Cardiac septum (tissue), 1 donor: ENCODE data around the gene RAI14. TPM values are rescaled to one million over a fixed set of nuclear protein-coding genes. Genes with fewer than 3 reads are reported as not detected.
"Not testable (repeated sequence)": the region's sequence is repeated elsewhere in the genome, so short reads cannot be mapped to it uniquely, and the experiment has no call there.

Experiments used
- DNase-seq: peaks from one replicate; pipeline ENCODE4 v3.0.0-alpha.2; 2020; ENCODE audit warnings: low spot score
- intact Hi-C: fragments of 100-400 bp; cut with DNase I; formaldehyde crosslinking; loops from one replicate; pipeline ENCODE4 v1.14.0; 2022
- total RNA-seq: library from RNA; stranded (reverse); fragmentation: NEBNext Ultra II Directional; extraction: Animal tissue kit (Norgen Biotek cat#: 25700); gene quantifications from one replicate; pipeline ENCODE4 v1.2.1, GENCODE V29; 2021
- donor health status: DM: no; HTN: no; CAD: no.

RAI14 gene
- total RNA-seq, 1 donor from 2014 or later, result 17.5 TPM

DNA sequence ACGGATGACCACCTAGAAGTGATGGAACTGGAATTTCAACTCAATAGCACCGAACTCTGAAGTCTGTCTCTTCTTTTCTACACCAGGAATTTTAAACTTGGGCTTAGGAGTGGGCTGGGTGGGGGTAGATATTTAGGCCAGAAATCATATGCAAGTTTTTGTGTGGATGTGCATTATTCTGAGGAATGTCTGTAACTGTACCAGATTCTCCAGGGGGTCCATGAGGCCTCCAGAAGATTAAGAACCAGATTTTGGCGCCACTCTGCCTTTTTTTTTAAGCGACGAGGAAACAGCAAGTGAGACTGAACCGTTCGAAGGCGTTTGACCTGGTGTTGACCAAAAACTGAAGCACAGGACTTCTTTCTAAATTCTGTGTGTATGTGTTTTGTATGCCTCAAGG lies 94.1 kb downstream of the RAI14 start:
- no peak for DNase-seq
- intact Hi-C loops, result no loop called here

DNA sequence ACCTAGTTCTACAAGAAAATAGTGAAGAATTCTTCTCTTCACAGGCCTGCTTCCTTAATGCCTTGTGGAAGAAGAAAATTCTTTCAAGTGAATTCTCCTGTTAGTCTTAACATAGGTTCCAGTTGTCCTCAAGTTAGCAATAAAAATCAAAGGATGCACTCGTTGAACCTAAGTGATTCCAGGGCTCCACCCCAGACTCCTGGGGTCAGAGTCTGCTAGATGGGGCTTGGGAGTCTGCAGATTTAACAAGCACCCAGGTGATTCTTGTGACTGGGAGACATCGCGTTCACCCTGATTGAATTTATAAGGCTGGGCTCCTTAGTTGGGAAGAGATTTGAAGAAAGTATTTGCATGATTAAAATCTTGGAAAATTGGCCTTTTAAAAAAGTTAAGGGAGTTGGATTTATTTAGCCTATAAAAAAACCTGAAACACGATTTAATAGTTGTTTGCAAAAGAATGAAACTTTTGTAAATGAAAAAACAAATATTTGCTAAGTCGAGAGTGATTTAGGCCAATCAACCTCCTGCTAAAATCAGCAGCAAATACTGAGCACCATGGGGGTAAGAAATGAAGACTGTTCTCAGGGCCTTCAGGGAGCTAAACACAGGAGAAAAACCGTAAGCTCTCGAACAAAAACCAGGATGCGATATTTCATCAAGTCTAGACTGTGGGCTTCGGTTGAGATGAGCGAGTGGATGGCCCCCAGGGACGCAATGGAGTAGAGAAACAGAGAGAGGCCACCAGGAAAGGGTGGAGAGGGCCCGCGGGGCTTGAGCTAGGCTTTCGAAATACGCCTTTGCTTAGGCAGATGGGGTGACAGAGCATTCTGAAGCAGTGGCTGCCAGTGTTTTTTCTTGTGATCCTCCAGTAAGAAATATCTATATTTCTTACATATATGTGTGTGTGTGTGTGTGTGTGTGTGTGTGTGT lies 95.9 kb downstream of the RAI14 start:
- no peak for DNase-seq
- intact Hi-C loops, result no loop called here

DNA sequence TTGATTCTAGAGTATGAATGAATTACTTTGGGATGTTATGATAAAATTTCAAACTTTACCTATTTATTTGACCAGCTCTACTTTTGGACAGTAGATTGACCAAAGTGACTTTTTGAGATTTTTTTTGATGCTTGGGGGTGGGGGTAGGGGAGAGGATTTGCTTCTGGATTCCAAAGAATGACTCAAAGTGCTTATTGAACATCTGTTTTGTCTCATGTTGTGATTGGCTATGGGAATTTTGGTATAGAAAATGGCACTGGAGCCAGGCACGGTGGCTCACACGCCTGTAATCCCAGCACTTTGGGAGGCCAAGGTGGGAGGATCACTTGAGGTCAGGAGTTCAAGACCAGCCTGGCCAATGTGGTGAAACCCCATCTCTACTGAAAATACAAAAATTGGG lies 97.1 kb downstream of the RAI14 start:
- DNase-seq, intact Hi-C loops: not testable (repeated sequence)

DNA sequence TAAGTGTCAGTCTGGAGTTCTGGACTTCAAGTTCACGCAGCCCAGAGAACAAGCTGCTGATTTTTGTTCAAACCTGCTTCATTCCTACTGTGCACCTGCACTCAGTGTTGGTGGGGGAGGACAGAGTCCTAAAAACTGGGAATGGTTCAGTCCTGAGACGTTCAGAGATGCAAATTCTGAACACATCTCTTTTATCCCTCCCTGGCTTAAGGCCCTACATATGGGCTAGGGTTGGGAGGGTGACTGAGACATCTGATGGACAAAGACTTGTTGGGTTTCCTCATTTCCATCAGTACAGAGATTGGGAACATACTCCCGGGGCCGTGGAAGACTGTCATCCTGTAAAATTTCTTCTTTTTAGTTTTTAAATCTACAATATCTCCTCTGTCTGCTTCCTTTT lies 99.8 kb downstream of the RAI14 start:
- intact Hi-C loops, result no loop called here
- no peak for DNase-seq

DNA sequence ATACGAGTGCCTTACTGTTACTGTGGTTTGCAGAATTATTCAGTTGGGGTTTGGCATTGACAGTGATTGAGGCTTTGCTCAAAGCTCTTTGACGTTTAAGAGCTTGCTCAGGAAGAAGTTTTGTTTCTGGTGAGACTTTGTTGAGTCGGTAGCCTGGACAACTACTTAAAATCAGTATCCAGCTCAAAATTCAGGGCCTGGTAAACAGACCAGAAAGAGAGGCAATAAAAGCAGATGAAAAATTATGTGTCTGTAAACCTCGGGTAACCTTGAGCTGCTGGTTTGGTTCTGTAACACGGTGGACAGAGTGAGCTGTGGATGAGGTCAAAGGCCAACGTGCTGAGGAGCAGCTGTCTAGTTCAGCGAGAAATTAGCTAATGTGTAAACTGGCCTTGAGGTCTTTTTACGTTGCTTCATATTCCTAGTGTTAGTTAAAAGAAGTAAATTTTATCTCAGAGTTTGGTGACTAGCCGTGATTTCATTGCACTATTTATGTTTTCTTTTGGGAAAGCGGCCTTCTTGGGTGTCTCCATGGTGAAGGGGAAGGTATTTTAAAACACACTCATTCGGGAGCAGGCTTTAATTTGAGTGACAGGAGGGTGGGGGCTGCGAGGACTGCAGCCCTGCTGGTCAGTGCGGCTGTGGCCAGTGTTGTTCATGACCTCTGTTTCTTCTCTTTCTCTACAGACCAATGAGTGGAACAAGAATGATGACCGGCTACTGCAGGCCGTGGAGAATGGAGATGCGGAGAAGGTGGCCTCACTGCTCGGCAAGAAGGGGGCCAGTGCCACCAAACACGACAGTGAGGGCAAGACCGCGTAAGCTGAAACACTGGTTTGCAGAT lies 100.9 kb downstream of the RAI14 start:
- no peak for DNase-seq
- intact Hi-C loops, result no loop called here

DNA sequence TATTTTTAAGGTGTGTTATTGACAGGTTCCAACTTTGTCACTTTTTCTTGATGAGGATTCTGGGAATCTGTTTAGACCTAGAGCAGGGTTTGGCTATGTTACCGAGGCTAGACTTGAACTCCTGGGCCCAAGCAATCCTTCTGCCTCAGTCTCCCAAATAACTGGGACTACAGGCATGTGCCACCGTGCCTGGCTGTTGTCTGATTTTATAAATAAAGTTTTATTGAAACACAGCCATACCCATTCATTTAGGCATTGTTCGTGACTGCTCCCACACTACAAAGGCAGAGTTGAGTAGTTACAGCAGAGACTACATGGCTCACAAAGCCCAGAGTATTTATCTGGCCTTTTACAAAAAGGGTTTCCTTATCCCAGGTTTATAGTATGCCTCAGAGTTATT lies 102.4 kb downstream of the RAI14 start:
- intact Hi-C loops, result no loop called here
- DNase-seq, result no peak

DNA sequence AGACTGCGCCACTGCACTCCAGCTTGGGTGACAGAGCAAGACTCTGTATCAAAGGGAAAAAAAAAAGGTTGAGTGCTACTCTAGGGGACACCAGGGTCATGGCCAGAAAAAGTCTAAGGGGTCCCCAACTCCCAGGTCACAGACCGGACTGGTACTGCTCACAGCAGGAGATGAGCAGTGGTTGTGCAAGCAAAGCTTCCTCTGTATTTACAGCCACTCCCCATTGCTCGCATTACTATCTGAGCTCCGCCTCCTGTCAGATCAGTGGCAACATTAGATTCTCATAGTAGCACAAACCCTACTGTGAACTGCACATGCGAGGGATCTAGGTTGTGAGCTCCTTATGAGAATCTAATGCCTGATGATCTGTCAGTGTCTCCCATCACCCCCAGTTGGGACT lies 103.1 kb downstream of the RAI14 start:
- DNase-seq, intact Hi-C loops: not testable (repeated sequence)

DNA sequence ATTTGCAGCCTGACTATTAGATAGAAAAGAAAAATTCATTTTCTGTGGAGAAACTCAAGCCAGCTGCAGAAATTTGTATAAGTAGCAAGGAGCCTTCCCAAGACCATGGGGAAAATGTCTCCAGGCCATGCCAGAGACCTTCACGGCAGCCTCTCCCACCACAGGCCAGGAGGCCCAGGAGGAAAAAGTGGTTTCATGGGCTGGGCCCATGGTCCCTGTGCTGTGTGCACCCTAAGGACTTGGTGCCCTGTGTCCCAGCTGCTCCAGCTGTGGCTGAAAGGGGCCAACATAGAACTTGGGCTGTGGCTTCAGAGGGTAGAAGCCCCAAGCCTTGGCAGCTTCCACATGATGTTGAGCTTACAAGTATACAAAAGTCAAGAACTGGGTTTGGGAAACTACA lies 109.5 kb downstream of the RAI14 start:
- DNase-seq, result no peak
- intact Hi-C loops, result no loop called here

DNA sequence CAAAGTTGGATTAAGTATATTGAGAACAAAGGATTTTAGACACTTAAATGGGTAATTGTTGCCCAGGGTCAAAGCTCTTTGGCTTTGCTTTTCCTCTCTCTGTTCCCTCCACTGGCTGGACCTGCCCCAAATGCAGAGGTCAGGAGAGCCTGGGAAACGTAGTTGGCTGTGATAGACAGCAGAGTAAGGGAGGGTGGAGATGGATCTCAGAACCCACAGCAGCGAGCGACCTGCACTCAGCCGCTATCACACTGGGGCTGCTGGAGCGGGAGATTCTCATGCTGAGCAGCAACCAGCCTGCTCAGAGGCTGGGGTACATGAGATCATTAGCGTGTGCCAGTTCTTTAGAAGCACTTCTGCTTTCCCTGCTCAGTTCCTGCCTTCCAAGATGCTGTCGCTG lies 111.1 kb downstream of the RAI14 start:
- intact Hi-C loops, result no loop called here
- no peak for DNase-seq

DNA sequence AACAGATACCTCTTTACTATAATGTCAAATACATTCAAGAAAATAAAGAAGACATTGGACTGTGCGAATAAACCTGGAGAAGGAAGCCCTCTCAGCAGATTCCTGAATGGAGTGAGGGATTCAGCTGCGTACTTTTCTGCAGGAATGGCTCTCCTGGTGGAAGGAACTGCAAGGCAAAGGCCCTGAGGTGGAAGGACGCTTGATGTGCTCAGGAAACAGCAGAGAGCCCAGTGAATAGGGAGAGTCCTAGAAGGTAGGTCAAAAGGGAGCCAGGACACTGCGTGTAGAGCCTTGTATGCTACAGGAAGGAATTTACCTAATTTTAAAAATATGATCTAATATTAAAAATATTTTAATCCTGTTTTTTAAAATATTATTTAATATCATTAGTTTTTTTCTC lies 114.4 kb downstream of the RAI14 start:
- no peak for DNase-seq
- intact Hi-C loops, result no loop called here

DNA sequence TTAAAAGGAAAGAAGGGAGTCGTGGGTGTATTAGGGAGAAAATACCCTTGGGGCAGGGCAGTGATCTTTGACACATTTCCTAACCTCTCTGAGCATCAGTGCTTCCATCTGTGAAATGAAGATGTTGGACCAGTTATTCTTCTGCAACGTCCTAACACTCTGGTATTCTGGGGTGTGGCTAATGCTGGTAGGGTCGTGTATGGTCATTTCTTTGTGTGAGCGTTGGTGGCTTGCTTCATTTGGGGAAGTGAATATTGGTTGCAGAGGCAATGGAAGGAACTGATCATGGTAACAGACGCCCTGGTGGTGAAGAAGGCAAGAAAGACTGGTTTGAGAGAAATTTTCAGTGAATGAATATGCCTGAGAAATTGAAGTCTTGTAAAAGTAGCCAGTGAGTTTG lies 114.9 kb downstream of the RAI14 start:
- no peak for DNase-seq
- intact Hi-C loops, result no loop called here

DNA sequence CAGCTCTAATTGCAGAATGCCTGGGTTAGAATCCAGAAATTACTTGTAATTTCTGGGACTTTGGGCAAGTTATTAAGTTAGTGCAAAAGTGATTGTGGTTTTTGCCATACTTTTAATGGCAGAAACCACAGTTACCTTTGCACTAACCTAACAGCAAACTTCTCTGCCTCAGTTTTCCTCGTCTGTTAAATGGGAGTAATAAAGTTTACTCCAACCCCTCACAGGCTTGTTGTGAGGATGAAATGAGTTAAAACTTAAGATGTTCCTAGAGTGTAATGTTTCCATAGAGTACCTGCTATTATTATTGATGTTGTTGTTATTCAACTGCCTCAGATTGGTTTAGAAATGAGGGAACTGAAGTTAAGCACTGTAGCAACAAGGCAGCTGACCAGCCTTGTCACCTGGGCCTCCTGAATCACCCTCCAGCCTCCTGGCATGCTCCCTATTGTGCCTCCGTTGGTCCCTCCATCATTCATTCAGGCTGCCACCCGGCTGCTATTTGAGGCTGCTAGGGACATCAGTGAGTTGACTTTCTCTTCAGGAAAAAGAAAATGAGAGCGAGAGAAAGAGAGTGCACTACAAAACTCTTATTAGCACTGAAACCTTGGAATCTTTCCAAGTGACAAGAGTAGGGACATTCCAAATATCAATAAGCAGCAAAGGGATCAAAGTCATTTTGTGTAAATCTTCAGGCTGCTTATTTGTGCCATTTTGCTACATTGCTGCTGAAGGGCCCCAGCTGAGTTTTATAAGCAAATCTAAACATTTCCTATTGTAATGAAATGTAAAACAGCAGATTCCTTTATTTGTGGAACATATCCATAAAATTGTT lies 116.4 kb downstream of the RAI14 start:
- no peak for DNase-seq
- intact Hi-C loops, result no loop called here

DNA sequence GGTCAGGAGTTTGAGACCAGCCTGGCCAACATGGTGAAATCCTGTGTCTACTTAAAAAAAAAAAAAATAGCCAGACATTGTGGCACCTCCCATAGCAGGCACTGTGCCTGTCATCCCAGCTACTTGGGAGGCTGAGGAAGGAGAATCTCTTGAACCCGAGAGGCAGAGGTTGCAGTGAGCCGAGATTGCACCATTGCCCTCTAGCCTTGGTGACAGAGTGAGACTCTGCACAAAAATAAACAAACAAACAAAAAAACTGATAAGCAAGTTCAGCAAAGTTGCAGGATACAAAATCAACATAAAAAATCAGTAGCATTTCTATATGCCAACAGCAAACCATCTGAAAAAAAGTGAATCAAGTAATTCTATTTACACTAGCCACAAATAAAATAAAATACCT lies 118.0 kb downstream of the RAI14 start:
- intact Hi-C loops, result no loop called here
- DNase-seq, result no peak

DNA sequence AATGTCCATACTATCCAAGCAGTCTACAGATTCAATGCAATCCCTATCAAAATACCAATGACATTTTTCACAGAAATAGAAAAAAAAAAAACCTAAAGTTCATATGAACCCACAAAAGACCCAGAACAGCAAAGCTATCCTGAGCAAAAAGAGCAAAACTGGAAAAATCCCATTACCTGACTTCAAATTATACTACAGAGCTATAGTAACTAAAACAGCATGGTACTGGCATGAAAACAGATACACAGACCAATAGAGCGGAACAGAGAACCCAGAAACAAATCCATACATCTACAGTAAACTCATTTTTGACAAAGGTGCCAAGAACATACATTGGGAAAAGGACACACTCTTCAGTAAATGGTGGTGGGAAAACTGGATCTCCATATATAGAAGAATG lies 118.5 kb downstream of the RAI14 start:
- intact Hi-C loops, DNase-seq: not testable (repeated sequence)

DNA sequence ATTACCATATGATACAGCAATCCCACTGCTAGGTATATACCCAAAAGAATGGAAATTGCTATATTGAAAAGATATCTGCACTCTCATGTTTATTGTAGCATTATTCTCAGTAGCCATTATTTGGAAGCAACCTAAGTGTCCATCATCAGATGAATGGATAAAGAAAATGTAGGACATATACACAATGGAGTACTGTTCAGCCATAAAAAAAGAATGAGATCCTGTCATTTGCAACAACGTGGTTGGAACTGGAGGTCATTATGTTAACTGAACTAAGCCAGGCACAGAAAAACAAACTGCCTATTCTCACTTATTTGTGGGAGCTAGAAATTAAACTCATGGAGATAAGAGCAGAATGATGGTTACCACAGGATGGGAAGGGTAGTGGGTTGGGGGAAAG lies 119.8 kb downstream of the RAI14 start:
- DNase-seq, result no peak
- intact Hi-C loops, result no loop called here

DNA sequence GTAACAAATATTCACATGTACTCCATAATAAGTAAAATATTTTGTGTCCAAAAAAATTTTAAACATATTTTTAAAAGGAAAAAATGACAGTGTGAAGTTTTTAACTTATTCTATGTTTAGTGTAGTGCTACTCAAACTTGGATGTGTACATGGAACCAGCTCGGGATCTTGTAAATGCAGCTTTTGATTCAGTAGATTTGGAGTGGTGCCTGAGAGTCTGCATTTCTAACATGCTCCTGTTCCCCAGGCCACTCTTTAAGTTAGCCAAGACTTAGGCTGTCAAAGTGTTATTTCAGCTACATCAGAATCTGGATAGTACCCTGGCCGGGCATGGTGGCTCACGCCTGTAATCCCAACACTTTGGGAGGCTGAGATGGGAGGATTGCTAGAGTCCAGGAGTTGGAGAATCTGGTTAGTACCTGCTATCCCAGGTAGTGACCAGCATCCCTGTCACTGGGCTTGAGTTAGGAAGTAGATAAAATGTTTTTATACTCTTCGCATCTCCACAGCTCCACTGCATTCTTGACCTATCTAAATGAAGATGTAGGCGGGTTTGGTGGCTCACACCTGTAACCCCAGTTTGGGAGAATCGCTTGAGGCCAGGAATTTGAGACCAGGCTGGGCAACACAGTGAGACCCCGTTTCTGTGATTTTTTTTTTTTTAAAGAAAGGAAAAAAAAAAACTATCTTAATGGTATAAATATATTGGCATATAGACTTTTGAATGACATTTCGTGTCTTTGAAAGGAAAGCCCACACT lies 122.1 kb downstream of the RAI14 start:
- intact Hi-C loops, result no loop called here
- no peak for DNase-seq

DNA sequence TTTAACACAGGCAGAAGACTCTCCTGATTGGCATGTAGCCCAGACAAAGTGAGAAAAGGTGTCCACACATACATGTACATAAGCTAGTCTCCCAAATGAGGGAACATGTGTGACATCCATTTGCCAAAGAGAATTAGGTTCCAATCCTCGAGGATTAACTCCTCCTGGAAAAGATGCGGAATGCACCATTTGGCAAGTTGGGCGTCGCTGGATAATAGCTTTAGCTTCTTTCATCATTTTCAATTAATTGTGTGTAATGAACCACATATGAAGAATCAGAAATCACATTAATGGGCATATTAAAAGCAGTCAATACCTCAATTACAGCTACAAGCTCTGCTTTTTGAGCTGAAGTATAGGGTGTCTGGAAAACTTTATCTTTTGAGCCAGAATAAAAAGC lies 127.8 kb downstream of the RAI14 start:
- DNase-seq, intact Hi-C loops: not testable (repeated sequence)

DNA sequence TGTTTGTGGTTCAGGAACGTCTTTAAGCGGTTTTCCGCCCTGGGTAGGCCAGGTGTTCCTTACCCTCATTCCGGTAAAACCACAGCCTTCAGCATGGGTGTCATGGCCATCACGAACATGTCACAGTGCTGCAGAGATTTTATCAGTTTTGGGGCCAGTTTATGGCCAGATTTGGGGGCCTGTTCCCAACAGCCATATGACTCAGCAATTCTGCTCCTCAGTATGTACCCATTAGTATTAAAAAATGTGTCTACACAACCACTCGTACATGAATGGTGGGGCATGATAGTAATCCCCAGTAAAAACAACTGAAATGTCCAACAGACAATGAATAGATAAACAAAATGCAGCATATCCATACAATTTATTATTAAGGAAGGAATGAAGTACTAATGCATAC lies 130.9 kb downstream of the RAI14 start:
- no peak for DNase-seq
- intact Hi-C loops, result no loop called here

DNA sequence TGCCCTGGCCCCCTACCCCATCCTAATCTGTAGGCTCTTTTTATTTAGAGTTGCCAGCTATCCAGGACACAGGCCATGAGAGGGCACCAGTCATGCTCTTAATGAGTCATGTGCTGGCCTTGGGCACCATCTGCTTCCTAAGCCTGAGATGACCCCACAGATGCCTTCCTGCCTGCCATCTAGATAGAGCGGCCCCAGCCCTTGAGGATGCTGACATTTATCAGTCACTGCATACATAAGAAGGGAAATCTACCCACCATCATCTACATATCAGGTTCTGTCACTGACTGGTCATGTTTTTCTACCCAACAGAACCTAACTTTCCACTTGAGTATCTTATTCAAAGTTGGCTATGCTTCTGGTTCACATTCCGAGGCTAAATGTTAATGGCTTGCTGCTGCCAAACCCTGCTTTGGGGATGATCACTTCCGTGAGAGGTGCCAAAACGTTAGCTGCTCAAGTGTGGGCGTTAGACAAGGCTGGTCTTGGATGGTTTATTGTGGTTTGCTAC lies 132.9 kb downstream of the RAI14 start:
- intact Hi-C loops, result no loop called here
- DNase-seq, result no peak
